HG02840 (cell line): ENCODE measurements around the gene CACNA2D4.
"Not testable (repeated sequence)": the region's sequence is repeated elsewhere in the genome, so short reads cannot be mapped to it uniquely, and the experiment has no call there.

Source experiments
- ATAC-seq: cut with Tn5 transposase; IDR thresholded peaks from one replicate; pipeline ENCODE4 v1.9.1; 2021; ENCODE audit warnings: mild to moderate bottlenecking, moderate library complexity, moderate number of reproducible peaks; ENCODE audit not compliant: unreplicated experiment, low FRiP score

CACNA2D4 gene

DNA sequence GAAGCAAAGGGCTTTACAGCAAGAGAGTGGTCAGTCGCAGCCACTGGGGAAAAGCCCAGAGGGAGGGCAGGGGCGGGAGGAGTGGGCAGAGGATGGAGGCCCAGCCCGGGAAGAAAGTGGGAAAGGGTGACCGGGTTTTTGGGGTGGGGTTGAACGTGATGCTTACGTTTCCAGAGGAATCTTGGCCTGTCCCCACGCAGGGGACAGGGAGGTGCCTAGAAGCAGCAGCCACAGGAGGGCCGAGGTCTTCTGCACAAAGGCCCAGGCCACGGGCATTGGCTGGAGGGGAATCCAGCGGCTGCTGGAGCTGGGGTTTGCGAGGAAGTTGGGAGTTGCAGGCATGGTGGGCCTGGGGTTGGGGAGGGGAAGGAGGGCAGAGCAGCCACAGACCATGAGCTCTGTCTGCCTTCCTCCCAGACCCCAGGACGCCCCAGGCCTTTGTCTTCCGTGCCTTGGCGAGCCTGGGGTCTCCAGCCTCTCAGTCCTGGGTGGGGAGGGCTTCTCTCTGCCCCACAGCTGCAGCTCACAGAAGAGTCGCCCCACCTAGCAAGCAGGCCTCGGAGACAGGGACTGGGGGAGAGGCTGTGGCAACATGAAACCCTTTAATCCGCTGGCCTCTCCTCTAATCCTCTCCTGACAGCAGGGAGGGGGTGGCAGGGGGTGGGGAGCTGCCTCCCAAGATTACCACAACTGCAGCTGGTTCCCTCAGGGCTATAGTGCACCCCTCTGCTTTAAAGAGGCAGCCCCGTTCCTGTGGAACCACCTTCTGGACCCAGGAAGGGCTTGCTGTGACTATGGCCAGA lies at the start of gene CACNA2D4:
Gene CACNA2D4, minus strand, starts transcription at position 572 of the 803 bp plus-strand sequence. Its CDS starts 179 bp downstream, at position 393.
- no peak for ATAC-seq

- no peak for ATAC-seq
These were observed 48.2 kb upstream of the CACNA2D4 start for GRCh38 chr12:1966561-1967226.

- ATAC-seq: no peak
These were observed 47.5 kb upstream of the CACNA2D4 start for GRCh38 chr12:1965916-1966315.

DNA sequence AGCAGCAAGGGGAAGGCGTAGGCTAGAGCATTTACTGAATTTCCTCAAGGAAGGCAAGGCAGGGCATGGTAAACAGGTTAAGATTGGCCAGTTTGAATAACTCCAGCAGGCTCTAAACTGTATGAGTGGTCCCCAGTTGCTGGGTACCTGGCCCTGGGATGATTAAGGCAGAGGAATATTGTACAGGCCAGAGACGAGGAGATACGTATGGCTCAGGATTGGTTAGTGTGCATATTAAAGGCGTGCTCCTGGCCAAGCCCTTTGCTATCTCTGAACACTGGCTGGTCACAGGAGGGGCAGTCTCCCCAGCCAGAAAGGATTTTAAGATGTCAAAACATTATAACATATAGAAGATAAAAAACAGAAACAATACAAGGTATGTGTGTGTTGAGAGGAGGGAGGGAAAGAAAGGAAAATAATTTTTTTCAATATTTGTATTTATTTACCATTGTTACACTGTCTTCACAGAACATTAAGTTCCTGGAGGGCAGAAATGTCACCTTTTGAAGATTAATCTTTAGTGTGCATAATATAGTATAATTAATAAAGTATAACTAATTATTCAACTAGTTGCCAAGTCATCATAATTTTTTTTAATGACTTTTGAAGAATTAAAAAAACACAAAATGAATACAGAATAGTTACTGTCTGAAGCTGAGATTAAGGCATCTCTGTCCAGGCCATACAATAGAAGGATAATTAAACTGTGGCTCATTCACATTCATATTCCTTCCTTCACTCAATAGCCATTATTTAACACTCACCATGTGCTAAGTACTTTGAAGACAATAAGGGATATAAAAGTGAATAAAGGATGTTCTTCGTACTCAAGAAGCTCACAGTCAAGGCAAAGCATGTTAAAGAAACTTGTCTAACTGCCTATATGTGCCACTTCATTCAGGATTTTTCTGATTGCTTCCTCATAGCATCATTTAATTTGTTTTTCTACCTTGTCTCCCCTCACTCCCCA lies 43.9 kb upstream of the CACNA2D4 start:
- no peak for ATAC-seq

GRCh38 chr12:1956716-1957115 lies 38.3 kb upstream of the CACNA2D4 start:
- no peak for ATAC-seq

- ATAC-seq: no peak
These were observed 31.5 kb upstream of the CACNA2D4 start for GRCh38 chr12:1949771-1950470.

GRCh38 chr12:1948883-1949282 lies 30.4 kb upstream of the CACNA2D4 start:
- ATAC-seq: no peak

GRCh38 chr12:1947081-1947480 lies 28.6 kb upstream of the CACNA2D4 start:
- ATAC-seq: no peak

DNA sequence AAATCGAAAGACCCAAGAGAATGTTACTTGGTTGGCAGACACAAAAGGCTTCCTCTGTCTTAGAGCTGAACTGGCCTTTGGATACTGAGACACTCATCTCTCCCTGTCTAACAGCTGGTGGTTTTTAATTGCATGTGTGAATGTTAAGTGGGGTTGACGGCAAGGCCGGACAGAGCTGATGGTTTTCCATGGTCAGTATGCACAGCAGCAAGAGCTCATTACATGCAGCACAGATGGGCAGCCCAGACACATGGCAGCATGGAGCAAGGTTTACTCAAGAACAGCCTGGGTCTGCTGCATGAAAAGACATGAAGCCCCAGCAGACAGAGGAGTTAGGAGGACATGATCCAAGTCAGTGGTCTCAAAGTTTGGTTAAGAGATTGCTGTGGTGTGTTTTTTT lies 27.8 kb upstream of the CACNA2D4 start:
- ATAC-seq: no peak

DNA sequence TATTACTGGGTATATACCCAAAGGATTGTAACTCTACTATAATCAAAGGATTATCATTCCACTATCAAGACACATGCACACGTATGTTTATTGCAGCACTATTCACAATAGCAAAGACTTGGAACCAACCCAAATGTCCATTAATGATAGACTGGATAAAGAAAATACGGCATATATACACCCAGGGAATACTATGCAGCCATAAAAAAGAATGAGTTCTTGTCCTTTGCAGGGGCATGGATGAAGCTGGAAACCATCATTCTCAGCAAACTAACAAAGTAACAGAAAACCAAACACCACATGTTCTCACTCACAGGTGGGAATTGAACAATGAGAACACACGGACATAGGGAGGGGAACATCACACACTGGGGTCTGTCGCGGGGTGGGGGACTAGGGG lies 27.1 kb upstream of the CACNA2D4 start:
- ATAC-seq: not testable (repeated sequence)

GRCh38 chr12:1939801-1940607 lies 21.6 kb upstream of the CACNA2D4 start:
- ATAC-seq: no peak

DNA sequence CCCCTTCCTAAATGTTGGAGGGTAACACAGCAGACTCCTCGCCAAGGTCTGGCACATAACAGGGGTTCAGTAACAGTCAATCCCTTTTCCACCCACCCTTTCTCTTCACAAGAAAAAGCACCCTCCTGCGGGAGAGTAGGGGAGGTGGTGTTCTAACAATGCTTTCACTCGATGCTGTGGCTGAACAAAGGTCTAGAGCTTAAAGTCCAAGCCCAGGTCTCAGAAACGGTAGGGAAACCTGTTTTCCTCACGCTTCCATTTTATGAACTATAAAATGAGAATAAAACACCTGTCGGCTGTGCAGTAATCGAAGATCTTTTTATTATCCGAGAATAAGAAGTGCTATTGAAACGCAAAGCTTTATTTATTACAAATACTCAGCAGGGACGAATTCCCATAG lies 20.9 kb upstream of the CACNA2D4 start:
- no peak for ATAC-seq

DNA sequence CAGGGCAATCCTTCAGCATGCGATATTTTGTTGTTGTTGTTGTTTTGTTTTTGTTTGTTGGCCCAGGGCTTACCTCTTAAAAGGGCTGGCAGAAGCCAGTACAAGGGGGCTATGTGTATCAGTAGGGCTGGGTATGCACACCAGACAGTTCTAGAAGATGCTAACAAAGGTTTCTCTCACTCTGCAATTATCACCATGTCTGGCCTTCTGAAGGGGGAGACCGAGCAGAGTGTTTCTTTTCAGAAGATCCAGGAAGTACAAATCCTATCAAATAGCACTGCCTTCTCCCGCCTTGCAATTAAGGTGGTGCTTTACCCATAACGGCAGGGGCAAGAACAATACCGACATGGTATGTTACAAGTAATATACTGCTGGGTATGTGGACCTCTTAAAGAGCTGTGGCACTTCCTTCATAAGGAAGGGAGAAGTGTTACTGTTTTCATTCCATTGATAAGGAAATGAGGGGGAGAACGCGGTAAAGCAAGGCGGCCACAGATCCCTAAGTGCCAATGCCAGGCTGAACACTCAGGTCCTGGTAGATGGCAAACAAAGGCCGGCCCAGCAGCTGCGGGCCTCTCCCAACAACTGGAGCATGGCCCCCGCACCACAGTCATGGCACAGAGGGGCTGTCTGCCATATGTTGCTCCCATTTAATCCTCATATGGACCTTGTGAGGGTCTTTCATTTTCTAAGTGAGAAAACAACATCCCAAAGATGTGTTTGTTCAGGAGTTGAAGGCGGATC lies 19.2 kb upstream of the CACNA2D4 start:
- no peak for ATAC-seq

DNA sequence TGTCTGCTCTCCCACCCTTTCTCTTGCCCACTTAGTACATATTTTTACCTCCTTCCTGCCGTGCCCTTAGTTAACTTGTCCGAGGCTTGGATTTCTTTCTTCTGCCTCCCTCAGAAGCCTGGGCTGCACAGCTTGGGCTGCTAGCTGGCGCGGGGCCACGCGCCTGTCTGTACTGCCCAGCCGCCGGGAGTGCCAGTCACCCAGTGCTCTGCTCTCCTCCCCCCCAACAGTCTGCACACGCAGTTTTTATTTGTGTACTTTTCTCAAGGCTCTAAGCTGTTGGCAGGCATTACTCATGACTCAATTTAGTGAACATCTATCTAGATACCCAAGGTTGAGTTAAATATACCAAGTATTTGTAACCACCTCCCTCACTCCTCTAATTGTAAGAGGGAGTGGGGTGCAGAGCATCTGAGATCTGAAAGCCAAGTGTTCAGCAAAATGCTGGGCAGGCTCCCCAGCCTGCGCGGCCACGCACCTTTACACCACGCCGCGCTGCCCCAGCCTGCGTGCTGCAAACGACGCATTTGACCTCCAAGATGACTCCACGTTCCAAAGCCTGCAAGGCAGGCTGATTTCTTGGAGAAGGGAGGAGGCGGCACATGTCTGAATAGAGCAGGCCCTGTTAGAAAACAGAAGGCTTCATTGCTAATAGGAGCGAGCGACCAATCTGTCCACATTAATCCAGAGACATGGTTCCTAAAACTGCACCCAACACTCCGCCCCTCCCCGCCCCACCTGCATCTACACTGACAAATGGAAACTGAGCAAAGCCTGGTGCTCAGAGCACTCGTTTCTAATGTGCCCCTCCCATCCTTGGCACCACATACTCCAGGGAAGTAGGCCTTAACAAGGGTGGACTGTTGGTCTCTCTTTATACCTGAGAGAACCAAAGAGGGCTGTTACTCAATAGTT lies 18.2 kb upstream of the CACNA2D4 start:
- ATAC-seq: no peak

GRCh38 chr12:1935700-1936378 lies 17.4 kb upstream of the CACNA2D4 start:
- ATAC-seq: no peak

GRCh38 chr12:1935242-1935641 lies 16.8 kb upstream of the CACNA2D4 start:
- no peak for ATAC-seq

DNA sequence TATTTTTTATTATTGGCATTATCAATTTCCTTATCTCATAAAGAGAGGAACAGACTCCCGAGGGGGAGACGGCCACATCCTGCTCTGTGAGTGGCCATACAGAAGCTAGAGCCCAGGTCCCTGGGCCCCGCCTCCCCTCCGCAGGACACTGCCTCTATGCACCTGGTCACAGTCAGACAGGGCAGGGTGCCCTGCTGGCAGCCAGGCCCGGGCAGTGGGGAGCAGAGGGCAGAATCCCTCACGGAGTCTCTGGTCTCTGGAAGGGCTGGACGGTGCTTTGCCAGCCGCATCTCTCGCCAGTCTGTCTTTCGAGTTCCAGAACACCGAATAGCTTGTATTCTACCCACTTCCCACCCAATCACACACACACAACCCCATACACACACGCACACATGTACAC lies 16.4 kb upstream of the CACNA2D4 start:
- ATAC-seq: no peak
